NCI-H69 (cell line): Measurements from ENCODE around the gene ACLY.

Experiments
- DNase-seq: peaks from one replicate; lab custom pipeline; 2025; lab: John Stamatoyannopoulos, UW

The ACLY gene

GRCh38 chr17:41918314-41919164 lies at the start of gene ACLY:
ACLY (minus strand) TSS chr17:41918951; CDS start chr17:41913873, 5,078 bp downstream.
- DNase-seq = peak; percentile 99

GRCh38 chr17:41967921-41968578 lies 49.3 kb upstream of the ACLY start:
- no peak for DNase-seq

- DNase-seq = peak; percentile 65
Observed at GRCh38 chr17:41967141-41967920, 48.6 kb upstream of the ACLY start.

GRCh38 chr17:41966463-41967140 lies 47.9 kb upstream of the ACLY start, which contains the start of gene CNP:
CNP (plus strand) TSS chr17:41966795; CDS start chr17:41966885, 90 bp downstream.
- peak; percentile 98 for DNase-seq

DNA sequence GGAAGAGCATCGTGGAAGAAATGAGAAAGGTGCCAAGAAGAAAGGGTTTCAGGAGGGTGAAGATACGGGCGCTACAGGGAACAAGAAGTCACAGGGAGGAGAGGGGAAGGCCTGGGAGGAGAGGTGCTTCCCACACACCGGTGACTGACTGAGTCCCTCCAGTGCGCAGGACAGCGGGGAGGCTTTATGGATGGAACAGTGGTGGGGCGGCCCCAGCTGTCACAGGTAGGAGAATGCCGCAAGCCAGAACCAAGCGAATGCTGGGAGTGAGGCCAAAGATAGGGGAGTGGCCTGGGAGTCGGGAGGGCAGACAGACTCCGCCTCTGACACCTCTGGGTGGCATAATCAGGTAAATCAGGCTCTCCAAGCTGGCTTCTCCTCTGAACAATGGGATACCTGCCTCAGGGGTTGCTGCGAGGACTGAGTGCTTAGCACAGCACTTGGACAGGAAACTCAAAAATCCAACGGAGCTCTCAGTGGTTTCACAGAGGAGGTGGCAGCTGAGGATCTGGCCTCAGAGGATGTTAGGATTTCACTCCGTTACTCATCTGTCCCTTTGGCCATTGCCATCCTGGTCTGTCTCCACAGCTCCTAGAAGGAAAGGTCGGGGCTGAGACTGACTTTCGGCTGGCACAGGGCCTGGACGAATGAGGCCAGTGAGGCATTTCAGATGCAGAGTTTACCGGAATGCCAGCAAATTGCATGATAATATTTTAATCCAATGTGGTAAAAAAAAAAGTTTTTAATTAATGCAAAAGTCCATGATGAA lies 47.1 kb upstream of the ACLY start:
- DNase-seq = peak; percentile 99

DNA sequence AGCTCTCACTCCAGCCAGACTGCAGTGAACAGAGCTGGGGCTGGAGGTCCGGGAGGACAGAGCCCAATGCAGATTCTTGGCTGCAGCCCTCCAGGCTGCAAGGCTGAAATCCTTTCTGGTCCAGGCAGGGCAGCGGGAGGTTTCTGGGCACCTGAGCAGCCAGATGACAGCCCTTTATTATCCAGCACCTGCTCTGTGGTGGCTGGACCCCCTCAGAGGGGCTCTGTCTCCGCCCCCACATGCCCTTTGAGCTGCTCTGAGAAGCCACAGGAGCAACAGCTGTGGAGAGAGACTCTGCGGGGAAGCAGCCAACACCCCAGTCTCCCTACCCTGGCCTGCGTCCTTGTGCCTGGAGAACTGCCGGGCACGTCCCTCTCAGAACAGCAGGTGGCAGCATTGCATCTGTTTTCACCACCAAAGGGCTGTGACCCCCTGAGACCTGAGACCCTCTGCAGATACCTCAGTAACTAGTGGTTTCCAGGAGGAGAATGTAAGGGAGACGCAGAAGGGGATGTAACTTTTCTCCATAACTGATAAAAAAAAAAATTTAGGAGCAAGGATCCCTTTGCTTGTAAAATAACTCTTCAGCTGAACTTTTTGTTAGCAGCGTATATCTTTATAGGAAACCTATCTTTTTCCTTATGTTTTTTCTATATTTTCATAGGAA lies 44.1 kb upstream of the ACLY start:
- peak; percentile 91 for DNase-seq

- peak; percentile 43 for DNase-seq
Observed at GRCh38 chr17:41962111-41962510, 43.4 kb upstream of the ACLY start.

- peak; percentile 51 for DNase-seq
Observed at GRCh38 chr17:41959336-41960095, 40.8 kb upstream of the ACLY start.

GRCh38 chr17:41959030-41959335 lies 40.2 kb upstream of the ACLY start:
- no peak for DNase-seq

GRCh38 chr17:41957869-41958439 lies 39.2 kb upstream of the ACLY start:
- DNase-seq = no peak

DNA sequence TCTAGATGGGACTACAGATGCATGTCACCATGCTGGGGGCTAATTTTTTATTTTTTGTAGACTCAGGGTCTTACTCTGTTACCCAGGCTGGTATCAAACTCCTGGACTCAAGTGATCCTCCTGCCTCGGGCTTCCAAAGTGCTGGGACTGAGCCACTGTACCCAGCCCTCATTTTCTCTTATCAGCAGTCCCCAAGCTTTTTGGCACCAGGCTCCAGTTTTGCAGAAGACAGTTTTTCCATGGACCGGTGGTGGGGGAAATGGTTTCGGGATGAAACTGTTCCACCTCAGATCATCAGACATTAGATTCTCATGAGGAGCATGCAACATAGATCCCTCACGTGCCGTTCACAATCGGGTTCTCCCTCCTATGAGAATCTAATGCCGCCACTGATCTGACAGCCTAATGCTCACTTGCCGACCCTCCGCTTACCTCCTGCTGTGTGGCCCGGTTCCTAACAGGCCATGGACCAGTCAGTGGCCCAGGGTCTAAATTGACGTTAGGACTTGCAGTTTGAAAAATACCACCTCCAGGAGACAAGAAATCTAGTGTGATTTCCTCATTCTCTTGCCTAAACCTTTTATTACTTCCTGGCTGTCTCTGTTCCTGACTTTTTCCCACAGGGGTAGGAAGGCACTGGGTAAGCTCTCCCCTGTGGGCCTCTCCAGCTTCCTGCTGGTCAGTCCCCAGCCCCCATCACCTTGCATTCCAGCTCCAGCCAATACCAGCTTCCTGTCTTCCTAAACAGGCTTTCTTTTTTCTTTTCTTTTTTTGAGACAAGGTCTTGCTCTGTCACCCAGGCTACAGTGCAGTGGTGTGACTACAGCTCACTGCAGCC lies 38.5 kb upstream of the ACLY start:
- DNase-seq = no peak

- DNase-seq = no peak
Observed at GRCh38 chr17:41956522-41956921, 37.8 kb upstream of the ACLY start.

DNA sequence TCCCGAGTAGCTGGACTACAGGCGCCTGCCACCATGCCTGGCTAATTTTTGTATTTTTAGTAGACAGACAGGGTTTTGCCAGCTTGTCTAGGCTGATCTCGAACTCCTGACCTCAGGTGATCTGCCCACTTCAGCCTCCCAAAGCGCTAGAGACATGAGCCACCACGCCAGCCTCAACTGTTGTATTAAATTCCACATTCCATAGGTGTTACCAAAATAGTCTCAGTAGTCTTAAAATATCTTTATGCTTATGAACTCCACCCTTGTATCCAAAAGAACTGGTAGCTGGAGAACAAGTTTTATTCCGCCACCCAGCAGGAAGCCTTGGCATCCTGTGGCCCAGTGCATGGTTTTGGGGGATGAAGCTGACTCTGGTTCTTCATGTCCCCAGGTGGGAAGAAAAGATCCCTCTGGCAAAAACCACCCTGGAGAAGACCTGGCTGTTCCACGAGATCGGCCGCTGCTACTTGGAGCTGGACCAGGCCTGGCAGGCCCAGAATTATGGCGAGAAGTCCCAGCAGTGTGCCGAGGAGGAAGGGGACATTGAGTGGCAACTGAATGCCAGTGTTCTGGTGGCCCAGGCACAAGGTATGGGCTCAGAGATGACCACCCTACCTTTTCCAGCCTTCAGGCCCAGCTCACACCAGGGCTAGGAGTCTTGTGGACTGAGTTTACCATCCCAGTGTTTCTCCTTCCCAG lies 30.2 kb upstream of the ACLY start:
- DNase-seq = no peak

DNA sequence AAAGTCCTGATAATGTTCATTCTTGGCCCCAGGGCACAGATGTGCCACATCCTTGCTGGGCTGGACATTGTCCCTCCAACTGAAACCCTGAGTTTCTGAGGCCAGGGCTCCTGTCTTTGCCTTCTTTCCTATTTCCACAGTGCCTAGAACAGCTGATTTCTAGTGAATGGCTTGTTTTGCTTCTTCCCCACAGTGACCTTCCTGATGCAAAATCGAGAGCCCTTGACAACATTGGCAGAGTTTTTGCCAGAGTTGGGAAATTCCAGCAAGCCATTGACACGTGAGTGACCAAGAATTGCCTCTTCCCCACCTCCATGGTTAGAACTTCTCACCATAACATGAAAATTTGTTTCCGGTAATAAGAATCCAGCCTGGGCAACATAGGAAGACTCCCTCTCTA lies 26.2 kb upstream of the ACLY start:
- no peak for DNase-seq

- no peak for DNase-seq
Observed at GRCh38 chr17:41943492-41943891, 24.7 kb upstream of the ACLY start.

- no peak for DNase-seq
Observed at GRCh38 chr17:41942626-41943373, 24.0 kb upstream of the ACLY start.

- no peak for DNase-seq
Observed at GRCh38 chr17:41941168-41941567, 22.4 kb upstream of the ACLY start.
